ENCODE measurements around the gene OR13C9.

OR13C9 gene

GRCh38 chr9:104589626-104590025, 28.4 kb downstream of the OR13C9 start:
- H4K20me1 ChIP-seq (ENCODE audit: low read depth, low read length): no peaks in the 10 kb centered on the region
- H3K27ac ChIP-seq (ENCODE audit: low read depth, low read length): no peak overlapping the region
- no peaks in the 10 kb centered on the region for H3F3A ChIP-seq (ENCODE audit: insufficient read depth)
- no peaks in the 10 kb centered on the region for H3K9me3 ChIP-seq (ENCODE audit: insufficient read depth, low read length)
- no peaks in the 10 kb centered on the region for H3K27me3 ChIP-seq (ENCODE audit: low read length)
- H3K4me3 ChIP-seq (ENCODE audit: insufficient read depth, low read length, poor library complexity, severe bottlenecking): no peak overlapping the region
- no peaks in the 10 kb centered on the region for H3K9me2 ChIP-seq (replicated peaks; ENCODE audit: insufficient read depth, low read length)
- H2AFZ ChIP-seq (ENCODE audit: low read depth, low read length, severe bottlenecking): no peak overlapping the region
- no peaks in the 10 kb centered on the region for H3K36me3 ChIP-seq (ENCODE audit: low read length)
- no peaks in the 10 kb centered on the region for H3K79me2 ChIP-seq (ENCODE audit: insufficient read depth, low read length)
- H3K9ac ChIP-seq (ENCODE audit: low read length): no peak overlapping the region
- H3K4me2 ChIP-seq (ENCODE audit: low read depth, low read length, poor library complexity, severe bottlenecking): no peak overlapping the region
- TF ChIP-seq CTCF (IDR thresholded peaks at IDR 0.05; ENCODE audit: insufficient read depth, low read length, poor library complexity, severe bottlenecking) (no peak), EZH2phosphoT487 (conservative IDR thresholded peaks at IDR 0.05; ENCODE audit: low read length) (no peak)

- H3K9ac ChIP-seq (ENCODE audit: low read length): no peak overlapping the region
- no peak overlapping the region for H2AFZ ChIP-seq (ENCODE audit: low read depth, low read length, severe bottlenecking)
- no peak overlapping the region for H3K27ac ChIP-seq (ENCODE audit: low read depth, low read length)
- no peaks in the 10 kb centered on the region for H3K36me3 ChIP-seq (ENCODE audit: low read length)
- no peak overlapping the region for H3K4me2 ChIP-seq (ENCODE audit: low read depth, low read length, poor library complexity, severe bottlenecking)
- TF ChIP-seq EZH2phosphoT487 (conservative IDR thresholded peaks at IDR 0.05; ENCODE audit: low read length) (no peak), CTCF (IDR thresholded peaks at IDR 0.05; ENCODE audit: insufficient read depth, low read length, poor library complexity, severe bottlenecking) (no peak)
- no peaks in the 10 kb centered on the region for H3K9me2 ChIP-seq (replicated peaks; ENCODE audit: insufficient read depth, low read length)
- H4K20me1 ChIP-seq (ENCODE audit: low read depth, low read length): no peaks in the 10 kb centered on the region
- H3F3A ChIP-seq (ENCODE audit: insufficient read depth): no peaks in the 10 kb centered on the region
- H3K4me3 ChIP-seq (ENCODE audit: insufficient read depth, low read length, poor library complexity, severe bottlenecking): no peak overlapping the region
- no peaks in the 10 kb centered on the region for H3K79me2 ChIP-seq (ENCODE audit: insufficient read depth, low read length)
- no peaks in the 10 kb centered on the region for H3K27me3 ChIP-seq (ENCODE audit: low read length)
- no peaks in the 10 kb centered on the region for H3K9me3 ChIP-seq (ENCODE audit: insufficient read depth, low read length)
These were observed 31.4 kb downstream of the OR13C9 start for GRCh38 chr9:104586496-104587180.

GRCh38 chr9:104580562-104580961, 37.4 kb downstream of the OR13C9 start:
- no peak overlapping the region for H3K4me2 ChIP-seq (ENCODE audit: low read depth, low read length, poor library complexity, severe bottlenecking)
- H3K36me3 ChIP-seq (ENCODE audit: low read length): no peaks in the 10 kb centered on the region
- no peaks in the 10 kb centered on the region for H3F3A ChIP-seq (ENCODE audit: insufficient read depth)
- no peak overlapping the region for H3K27ac ChIP-seq (ENCODE audit: low read depth, low read length)
- no peak overlapping the region for H2AFZ ChIP-seq (ENCODE audit: low read depth, low read length, severe bottlenecking)
- TF ChIP-seq CTCF (IDR thresholded peaks at IDR 0.05; ENCODE audit: insufficient read depth, low read length, poor library complexity, severe bottlenecking) (no peak), EZH2phosphoT487 (conservative IDR thresholded peaks at IDR 0.05; ENCODE audit: low read length) (no peak)
- no peaks in the 10 kb centered on the region for H4K20me1 ChIP-seq (ENCODE audit: low read depth, low read length)
- no peak overlapping the region for H3K4me3 ChIP-seq (ENCODE audit: insufficient read depth, low read length, poor library complexity, severe bottlenecking)
- no peaks in the 10 kb centered on the region for H3K27me3 ChIP-seq (ENCODE audit: low read length)
- H3K9me2 ChIP-seq (replicated peaks; ENCODE audit: insufficient read depth, low read length): no peaks in the 10 kb centered on the region
- H3K9ac ChIP-seq (ENCODE audit: low read length): no peak overlapping the region
- no peaks in the 10 kb centered on the region for H3K79me2 ChIP-seq (ENCODE audit: insufficient read depth, low read length)
- H3K9me3 ChIP-seq (ENCODE audit: insufficient read depth, low read length): no peaks in the 10 kb centered on the region

Measured in SU-DHL-6 (cell line).